Cardiac septum (tissue), 1 donor: ENCODE results near the gene IGFL1. TPM values are rescaled to one million over a fixed set of nuclear protein-coding genes. Genes with fewer than 3 reads are reported as not detected.
"Not testable (repeated sequence)": the region's sequence is repeated elsewhere in the genome, so short reads cannot be mapped to it uniquely, and the experiment has no call there.

Experiments used
- DNase-seq: peaks from one replicate; pipeline ENCODE4 v3.0.0-alpha.2; 2020; ENCODE audit warnings: low spot score
- intact Hi-C: fragments of 100-400 bp; cut with DNase I; formaldehyde crosslinking; loops from one replicate; pipeline ENCODE4 v1.14.0; 2022
- total RNA-seq: library from RNA; stranded (reverse); fragmentation: NEBNext Ultra II Directional; extraction: Animal tissue kit (Norgen Biotek cat#: 25700); gene quantifications from one replicate; pipeline ENCODE4 v1.2.1, GENCODE V29; 2021
- donor health status: DM: no; HTN: no; CAD: no.

Gene IGFL1
- total RNA-seq, 1 donor from 2014 or later = not detected

DNA sequence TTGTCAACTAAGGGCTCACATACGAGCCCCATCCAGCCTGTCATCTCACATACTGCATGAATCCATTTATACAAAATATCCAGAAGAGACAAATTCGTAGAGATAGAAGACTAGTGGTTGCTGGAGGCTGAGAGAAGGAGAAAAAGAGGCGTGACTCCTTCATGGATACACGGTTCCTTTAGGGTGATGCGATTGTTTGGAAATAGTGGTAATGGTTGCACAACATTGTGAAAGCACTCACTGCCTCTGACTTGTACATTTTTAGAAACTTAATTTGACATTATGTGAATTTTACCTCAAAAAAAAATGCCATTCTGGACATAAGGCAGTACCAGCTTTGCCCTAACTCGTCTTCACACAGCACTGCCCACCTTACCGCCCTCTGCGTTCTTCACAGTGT, 27.3 kb downstream of the IGFL1 start:
- no peak for DNase-seq
- intact Hi-C loops = no loop called here

DNA sequence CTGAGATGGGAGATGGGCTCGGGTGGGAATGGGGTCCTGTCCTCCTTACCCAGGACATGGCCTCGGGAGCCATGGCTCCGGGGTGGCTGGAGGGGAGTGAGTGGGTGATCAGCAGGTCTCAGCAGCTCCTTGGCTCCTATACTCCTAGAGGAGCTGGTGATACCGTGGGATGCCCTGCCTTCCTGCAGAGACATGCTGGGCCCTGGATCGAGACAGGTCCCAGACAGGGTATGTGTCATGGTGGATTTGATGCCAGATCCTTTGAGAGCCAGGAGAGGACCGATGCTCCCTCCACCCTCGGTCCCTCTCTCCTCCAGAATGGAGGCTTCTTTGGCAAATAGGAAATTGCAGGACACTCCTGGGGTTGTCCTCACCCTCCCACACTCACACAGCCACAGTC, 32.0 kb downstream of the IGFL1 start:
- intact Hi-C loops, DNase-seq: not testable (repeated sequence)

DNA sequence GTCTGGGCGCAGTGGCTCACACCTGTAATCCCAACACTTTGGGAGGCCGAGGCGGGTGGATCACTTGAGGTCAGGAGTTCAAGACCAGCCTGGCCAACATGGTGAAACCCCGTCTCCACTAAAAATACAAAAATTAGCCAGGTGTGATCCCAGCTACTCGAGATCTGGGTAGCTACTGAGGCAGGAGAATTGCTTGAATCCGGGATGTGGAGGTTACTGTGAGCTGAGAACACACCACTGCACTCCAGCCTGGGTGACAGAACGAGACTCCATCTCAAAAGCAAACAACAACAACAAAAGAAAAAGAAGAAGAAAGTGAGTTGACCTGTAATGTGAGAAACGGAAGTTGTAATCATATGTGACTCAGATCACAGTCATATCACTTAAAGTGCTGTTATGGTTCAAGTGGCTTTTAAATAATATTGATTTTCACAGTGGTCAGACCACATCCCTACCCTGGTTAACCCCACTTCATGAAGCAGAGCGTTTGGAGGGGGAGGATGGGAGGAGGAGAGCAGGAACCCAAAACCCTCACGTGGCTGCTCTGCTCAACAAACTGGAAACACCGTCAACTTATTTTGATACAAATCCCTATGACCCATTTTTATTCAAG, 33.2 kb downstream of the IGFL1 start:
- DNase-seq, intact Hi-C loops: not testable (repeated sequence)

DNA sequence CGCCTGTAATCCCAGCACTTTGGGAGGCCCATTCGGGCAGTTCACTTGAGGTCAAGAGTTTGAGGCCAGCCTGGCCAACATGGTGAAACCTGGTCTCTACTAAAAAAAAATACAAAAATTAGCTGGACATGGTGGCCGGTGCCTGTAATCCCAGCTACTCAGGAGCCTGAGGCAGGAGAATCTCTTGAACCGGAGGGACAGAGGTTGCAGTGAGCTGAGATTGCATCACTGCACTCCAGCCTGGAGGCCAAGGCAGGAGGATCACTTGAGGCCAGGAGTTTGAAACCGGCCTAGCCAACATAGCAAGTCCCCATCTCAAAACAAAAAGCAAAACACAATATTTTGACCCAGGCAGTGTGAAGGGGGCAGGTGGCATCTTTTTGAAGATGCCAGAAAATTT, 35.3 kb downstream of the IGFL1 start:
- DNase-seq = peak; percentile 56
- intact Hi-C loops = loop anchor here (2.0 kb wide), 2 partner anchors 182 to 236 kb away; no protein-coding TSS in a partner anchor

DNA sequence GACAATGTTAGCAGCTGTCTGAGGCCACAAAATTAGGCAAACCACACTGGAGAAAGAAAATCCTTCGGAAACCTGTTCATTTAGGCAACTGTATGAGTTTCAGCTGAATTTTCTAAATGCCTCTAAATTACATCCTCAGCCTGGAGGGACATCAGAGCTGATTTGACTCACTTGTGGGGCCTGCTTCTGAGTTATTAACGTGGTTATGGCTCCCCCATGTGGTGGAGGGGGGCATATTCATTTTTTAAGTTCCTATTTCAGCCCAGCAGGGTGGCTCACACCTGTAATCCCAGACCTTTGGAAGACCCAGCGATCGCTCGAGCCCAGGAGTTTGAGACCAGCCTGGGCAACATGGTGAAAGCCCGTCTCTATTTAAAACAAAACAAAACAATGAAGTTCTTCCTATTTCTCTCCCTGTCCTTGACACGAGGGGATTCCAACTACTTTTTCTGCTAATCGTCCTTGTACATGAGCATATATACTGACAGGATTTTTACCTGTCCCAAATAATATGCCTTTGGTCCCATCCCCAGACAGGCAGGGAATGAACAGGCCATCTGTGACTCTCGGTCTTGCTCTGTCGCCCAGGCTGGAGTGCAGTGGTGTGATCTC, 35.8 kb downstream of the IGFL1 start:
- peak; percentile 10 for DNase-seq
- intact Hi-C loops = loop anchor here (2.0 kb wide), 2 partner anchors 183 to 237 kb away; no protein-coding TSS in a partner anchor

DNA sequence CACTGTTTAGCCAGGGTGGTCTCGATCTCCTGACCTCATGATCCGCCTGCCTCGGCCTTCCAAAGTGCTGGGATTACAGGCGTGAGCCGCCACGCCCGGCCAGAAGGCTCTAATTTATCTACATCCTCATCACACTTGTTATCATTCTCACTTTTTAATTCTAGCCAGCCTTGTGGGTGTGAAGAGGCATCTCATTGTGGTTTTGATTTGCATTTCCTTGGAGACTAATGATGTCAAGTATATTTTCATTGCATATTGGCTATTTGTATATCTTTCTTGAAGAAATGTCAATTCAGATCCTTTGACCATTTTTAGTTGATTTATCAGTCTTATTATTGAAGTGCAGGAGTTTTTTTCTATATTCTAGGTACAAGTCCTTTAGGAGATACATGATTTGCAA, 39.6 kb downstream of the IGFL1 start:
- DNase-seq = no peak
- intact Hi-C loops = no loop called here

DNA sequence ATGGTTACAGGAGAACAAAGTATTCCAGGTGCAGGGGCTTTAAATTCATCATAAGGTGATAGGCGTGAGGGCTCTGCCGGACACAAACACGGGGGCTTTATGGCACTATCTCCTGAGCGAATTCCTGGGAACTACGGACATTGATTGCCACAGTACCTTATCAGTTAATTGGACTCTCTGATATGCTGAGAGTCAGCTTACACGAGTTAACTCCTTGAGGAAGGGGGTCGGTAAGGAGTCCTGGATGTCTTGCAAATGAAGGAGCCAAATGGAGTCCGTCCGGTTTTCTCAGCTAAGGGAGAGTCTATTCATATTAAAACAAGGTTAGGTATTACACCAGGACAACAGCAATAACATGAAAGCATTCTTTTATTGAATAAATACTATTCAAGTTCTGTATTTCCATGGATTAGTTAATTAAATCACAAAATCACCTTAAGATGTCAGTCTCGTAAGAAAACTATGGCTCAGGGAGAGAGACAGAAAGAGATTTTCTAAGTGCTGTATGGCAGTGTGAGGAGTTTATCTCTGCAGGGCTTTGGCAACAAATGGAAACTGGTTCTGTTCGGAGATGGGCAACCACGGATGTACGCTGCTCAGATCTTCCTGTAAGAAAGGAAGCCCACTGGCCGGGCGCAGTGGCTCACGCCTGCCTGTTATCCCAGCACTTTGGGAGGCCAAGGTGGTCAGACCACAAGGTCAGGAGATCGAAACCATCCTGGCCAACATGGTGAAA, 41.1 kb downstream of the IGFL1 start:
- DNase-seq = peak; percentile 20
- intact Hi-C loops = no loop called here

DNA sequence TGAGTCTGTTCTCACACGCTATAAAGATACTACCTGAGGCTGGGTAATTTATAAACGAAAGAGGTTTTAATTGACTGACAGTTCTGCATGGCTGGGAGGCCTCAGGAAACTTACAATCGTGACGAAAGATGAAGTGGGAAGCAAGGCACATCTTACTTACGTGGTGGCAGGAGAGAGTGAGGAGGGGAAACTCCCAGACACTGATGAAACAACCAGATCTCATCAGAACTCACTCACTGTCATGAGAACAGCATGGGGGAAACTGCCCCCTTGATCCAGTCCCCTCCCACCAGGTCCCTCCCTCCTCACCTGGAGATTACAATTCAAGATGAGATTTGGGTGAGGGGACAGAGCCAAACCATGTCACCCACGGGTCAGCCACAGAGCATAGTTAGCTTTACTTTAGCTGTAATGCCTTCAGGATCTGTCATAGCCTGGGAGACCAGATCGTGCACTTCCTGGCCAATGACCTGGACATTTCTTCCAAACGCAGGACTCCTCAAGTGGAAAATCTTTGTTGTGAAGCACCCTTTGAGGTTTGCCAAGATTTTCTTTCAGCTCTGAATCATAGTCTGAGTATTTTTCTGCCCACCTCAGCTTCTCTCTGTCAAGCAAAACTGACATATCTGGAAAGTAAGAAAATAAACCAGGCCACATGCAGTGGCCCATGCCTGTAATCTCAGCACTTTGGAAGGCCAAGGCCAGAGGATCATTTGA, 42.1 kb downstream of the IGFL1 start:
- intact Hi-C loops = no loop called here
- peak; percentile 27 for DNase-seq

DNA sequence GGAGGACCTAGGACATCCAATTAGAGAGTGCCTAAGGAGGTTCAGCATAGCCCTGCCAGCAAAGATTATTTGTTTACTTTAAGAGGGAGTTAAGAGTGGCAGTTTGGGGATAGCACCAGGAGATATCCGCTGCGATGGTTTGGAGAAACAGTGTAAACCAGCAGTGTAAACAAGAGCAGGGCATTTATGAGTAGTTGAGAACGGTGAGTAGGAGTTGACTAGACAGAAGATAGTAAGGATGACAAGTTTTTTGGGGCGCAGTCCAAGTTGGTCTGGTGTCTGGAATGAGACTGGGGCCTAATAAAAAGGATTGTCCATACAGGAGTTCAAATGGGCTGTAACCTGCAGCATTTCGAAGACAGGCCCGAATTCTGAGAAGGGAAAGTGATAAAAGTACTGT, 44.4 kb downstream of the IGFL1 start:
- intact Hi-C loops, DNase-seq: not testable (repeated sequence)

DNA sequence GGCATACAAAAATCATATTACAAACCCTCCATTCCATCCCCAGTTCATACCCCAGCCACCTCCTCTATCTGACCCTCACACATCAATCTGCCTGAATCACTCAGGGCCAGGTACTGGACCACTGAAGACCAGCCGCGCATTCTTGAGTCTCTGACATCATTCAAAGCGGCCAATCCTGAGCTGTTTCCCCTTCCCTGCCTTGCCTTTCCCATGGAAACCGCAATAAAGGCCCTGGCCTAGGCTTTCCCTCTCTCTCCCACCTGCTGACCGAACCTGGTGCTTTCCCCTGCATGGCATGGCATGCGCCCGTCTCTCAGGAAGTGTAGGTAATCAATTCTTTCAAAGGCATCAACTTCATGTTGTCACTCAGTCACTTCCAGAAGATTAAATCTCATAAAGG, 49.6 kb downstream of the IGFL1 start:
- intact Hi-C loops = loop anchor here (2.0 kb wide), 1 partner anchor 236 kb away; no protein-coding TSS in a partner anchor

More for the DNA sequence above, 49.6 kb downstream of the IGFL1 start:
- DNase-seq = no peak

Other genes with a start within 250 kb of the IGFL1 start
- gene CCDC61, start 234.3 kb upstream of the IGFL1 start, total RNA-seq = 10.4 TPM
- gene PGLYRP1, start 206.7 kb upstream of the IGFL1 start, total RNA-seq = 0.59 TPM
- not detected for gene IGFL4, start 188.7 kb upstream of the IGFL1 start, total RNA-seq
- not detected for gene IGFL3, start 105.1 kb upstream of the IGFL1 start, total RNA-seq
- not detected for gene IGFL2, start 81.5 kb upstream of the IGFL1 start, total RNA-seq
- gene HIF3A, start 67.3 kb downstream of the IGFL1 start, total RNA-seq = 49.2 TPM
- gene PPP5C, start 117.3 kb downstream of the IGFL1 start, total RNA-seq = 82.8 TPM
- gene CCDC8, start 183.8 kb downstream of the IGFL1 start, total RNA-seq = 34.2 TPM
- gene PNMA8C, start 199.2 kb downstream of the IGFL1 start, total RNA-seq = 0.16 TPM
- gene PNMA8A, start 241.8 kb downstream of the IGFL1 start, total RNA-seq = 11.1 TPM